Fibroblast of skin of back (primary cell): ENCODE results near the gene SEMA4C.

Experiments
- DNase-seq: peaks from one replicate; pipeline ENCODE4 v3.0.0-alpha.2; 2013

The SEMA4C gene

DNA sequence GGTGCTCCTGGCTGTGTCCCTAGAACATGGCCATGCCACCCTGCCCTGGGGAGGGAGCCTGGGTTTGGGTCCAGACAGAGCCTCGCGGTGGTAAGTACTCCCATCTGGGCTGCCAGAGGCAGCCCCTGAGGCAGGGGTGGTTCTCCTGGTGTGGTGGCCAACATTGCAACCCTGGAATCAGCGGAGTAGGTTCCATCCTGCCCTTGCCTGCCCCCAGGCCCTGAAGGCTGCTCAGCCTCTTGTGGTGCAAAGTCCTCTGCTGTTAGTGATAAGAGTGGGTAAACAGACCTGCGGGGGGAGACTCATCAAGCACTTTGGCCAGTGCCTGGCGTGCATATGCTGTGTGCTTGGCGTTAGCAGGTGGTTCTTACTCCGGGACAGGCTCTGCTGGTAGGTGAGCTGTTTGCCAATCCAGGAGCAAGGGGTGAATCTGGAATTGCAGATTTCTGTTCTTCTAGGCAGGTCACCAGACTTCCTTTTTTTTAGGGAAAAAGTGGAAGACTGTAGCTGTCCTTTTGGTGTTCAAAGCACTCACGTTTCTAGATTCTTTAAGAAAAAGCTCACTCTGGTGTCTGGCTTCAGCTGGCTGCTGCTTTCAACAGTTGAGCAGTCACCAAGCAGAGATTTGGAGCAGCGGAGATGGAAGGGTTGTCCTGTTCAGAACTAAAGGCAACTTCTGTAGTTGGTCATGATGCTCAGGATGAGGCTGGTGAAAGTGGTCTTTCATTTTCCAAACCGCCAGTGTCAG lies 50.6 kb downstream of the SEMA4C start:
- DNase-seq, result no peak

DNA sequence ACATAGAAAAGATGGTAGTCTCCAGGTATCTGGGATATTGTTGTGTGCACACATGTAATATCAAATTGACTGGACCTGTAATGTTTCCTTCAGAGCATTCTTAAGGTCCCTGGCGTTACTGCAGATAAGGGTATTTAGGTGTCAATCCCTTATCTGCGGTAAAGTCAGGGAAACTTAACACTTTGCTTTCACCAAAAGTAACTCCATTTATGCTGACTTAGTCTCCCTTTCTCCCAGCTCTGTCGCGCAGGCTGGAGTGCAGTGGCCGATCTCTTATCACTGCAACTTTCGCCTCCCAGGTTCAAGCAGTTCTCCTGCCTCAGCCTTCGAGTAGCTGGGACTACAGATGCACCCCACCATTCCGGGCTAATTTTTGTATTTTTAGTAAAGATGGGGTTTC lies 52.0 kb downstream of the SEMA4C start:
- DNase-seq, result no peak

DNA sequence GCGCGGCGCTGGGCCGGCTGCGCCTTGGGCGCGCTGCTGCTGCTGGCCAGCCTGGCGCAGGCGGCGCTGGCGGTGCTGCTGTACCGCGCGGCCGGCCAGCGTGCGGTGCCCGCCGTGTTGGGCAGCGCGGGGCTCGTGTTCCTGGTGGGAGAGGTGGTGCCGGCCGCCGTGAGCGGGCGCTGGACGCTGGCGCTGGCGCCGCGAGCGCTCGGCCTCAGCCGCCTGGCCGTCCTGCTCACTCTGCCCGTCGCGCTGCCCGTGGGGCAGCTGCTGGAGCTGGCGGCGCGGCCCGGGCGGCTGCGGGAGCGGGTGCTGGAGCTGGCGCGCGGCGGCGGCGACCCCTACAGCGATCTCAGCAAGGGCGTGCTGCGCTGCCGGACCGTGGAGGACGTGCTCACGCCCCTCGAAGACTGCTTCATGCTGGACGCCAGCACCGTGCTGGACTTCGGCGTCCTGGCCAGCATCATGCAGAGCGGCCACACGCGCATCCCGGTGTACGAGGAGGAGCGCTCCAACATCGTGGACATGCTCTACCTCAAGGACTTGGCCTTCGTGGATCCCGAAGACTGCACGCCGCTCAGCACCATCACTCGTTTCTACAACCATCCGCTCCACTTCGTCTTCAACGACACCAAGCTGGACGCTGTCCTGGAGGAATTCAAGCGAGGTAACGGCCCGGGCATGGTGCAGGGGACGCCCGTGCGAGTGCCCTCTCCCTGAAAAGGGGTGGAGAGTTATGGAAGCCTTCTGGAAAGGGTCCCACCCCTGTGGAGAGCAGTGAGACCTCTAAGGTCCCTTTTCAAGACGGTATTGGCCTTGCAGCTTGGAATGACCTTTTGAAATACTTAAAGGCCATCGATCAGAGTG lies 52.8 kb downstream of the SEMA4C start:
- DNase-seq, result no peak

DNA sequence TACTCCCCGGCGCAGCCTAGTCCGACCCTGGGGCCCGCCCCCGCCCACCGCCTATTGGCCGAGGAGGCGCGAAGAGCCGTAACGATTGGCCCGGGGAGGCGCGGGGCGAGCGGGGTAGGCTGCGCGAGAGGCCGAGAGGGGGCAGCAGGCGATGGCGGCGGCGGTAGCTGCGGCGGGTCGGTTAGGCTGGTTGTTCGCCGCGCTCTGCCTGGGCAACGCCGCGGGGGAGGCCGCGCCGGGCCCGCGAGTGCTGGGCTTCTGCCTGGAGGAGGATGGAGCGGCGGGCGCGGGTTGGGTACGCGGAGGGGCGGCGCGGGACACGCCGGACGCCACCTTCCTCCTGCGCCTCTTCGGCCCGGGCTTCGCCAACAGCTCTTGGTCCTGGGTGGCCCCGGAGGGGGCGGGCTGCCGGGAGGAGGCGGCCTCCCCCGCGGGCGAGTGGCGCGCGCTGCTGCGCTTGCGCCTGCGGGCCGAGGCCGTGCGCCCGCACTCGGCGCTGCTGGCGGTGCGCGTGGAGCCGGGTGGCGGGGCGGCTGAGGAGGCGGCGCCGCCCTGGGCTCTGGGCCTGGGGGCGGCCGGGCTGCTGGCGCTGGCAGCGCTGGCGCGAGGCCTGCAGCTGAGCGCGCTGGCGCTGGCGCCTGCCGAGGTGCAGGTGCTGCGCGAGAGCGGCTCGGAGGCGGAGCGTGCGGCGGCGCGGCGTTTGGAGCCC lies 53.6 kb downstream of the SEMA4C start, which contains the start of gene CNNM3:
TSS of gene CNNM3 (plus strand) at position 142 of the 709 bp plus-strand sequence. CDS start at position 152, 10 bp downstream.
- peak; percentile 92 for DNase-seq

DNA sequence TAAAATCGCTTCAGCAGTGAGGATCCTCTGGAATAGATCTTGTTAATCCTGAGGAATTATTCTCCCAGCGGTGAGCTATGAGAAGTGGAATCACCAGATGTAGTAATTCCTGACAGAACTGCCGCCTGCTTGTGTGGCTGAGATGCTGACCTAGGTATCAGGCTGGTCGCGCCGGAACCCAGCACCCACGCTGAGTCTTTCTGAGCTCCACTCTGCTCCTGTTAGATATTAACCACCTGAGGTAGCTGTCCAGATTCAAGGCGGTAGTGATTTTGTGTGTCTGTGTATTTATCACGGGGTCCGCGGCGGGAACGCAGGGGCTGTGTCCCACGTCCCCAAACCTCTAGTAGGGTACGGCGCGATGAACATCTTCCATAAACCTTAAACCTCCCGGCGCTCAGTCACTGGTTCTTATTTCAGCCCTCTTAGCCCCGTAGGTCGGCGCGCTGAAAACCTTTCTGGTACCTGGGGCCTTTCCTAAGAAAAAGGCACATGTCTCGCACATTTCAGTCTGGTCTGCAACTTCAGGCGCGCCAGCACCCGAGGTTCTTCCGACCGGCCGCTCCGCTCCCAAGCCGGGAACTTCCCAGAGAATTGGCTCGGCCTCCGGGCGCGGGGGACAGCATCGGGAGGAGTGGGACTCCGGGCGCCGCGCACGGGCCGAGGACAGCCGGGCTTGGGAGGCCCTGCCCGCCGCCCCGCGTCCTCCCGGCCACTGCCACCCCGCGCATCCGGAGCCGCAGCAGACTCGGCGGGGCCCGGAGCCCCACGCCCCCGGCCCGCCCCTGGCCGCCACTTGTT lies 54.4 kb downstream of the SEMA4C start:
- DNase-seq, result no peak

DNA sequence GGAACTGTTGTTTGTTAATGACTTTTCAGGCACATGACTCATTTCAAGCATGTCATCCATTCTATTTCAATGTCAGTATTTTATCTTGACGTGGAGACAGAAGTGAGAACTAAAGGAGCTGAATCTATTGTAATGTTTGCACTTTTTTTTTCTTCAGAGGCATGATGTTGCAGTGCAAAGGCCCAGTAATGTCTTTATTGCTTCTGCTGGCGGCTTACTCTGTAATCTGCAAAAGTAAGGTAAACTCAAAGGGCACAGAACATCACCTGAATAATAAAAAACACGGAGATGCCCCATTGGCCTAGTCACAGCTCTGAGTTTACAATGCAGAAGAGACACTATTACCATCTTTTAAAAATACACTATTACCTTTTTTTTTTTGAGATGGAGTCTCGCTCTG lies 56.2 kb downstream of the SEMA4C start:
- no peak for DNase-seq

DNA sequence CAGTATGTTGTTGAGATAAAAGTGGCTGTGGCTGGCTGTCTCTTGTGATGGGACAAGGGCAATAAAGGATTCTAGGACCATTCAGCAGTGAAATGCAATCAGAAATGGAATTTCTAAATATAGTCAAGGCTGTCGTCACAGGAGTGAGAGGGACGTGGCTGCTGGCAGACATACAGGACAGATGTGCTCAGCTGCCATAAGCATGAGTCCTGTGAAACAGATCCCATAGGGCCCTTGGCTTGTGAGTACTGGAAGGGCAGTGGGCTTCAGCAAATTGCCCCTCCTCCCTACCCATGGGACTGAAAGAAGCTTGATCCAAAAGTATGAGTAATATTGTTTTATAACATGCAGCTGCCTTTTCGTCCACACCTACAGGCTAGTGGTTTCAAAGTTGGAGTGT lies 58.0 kb downstream of the SEMA4C start:
- peak; percentile 50 for DNase-seq

DNA sequence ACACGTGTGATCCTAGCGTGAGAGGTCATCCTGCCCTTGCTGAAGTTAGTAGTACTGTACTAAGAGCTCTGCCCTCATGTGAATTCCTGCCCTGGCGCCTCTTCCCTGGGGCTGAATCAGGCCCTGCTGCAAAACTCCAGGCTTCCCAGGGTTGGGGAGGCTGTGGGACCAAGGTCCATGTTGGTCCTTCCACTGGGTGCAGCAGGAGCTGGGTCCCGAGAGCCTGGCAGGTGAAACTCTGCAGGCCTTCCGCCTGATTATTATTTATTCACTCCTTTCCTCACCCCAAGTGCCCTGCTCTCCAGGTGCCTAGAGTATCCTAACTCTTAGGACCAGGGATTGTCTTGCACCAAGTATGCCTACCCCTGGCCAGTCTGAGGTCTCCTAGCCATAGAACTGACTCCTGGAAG lies 59.1 kb downstream of the SEMA4C start:
- no peak for DNase-seq

DNA sequence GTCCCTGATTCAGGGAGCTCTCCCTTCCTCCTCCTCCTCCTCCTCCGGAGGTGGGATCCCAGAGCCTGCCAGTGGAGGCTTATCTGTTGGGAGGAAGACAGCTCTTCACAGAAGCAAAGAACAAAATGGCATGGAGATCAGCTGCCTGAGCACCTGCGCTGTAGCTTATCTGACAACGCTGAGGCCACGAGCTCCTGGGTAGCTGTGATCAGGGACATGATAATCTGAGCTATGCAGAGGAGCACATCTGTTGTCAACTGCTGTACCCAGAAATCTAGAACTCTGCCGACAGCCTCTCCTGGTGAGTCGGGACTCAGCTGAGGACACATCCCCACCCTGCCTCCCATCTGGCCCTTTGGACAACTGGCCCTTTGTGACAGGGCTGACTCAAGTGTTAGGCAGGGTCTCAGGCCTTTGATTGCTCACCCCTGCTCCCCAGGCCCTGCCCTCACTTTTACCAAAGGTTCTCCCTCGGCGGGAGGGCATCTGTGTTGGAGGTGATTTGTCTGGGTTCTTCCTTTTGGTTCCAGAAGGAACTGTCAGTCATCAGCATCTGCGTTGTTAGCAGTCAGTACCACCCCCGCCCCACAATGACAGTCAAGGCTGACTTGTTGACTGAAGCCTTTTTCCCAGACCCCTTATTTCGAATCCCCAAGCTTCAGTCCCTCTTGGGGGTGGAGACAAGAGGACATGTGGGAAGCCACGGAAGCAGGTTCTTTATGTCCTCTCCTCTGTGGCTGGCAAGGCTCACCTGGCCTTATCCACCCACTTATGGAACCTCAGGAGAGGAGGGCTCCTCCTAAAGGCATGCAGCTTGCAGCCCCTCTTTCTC lies 59.7 kb downstream of the SEMA4C start:
- no peak for DNase-seq
